Measurements from ENCODE around the gene ABHD16B.

DNA sequence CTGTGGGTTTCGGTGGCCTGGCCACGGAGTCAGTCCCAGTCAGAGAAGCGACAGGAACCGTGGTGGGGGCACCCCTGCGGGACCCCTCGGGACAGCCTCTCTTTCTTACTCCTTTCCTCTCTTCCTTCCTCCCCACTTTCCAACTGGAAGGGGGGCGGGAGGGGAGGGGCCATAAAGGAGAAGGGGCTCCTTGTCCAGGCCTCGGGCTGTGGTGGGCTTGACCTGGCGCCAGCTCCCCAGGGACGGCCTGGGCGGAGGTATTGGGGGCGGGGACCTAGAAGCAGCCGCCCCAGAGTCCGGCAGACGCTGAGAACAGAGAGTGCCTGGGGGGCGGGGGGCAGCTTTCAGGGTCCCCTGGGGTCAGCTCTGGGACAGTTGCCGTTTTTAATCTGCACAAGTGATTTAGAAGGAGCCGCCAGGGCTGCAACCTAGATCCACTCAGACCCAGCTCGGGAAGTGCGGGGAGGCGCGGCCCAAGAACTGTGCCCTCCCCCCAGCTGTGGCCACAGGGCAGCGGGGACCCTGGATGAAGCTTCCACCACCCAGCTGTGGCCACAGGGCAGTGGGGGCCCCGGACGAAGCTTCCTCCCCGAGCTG is 6.4 kb upstream of the ABHD16B start:
- TF ChIP-seq, protein P1, sequence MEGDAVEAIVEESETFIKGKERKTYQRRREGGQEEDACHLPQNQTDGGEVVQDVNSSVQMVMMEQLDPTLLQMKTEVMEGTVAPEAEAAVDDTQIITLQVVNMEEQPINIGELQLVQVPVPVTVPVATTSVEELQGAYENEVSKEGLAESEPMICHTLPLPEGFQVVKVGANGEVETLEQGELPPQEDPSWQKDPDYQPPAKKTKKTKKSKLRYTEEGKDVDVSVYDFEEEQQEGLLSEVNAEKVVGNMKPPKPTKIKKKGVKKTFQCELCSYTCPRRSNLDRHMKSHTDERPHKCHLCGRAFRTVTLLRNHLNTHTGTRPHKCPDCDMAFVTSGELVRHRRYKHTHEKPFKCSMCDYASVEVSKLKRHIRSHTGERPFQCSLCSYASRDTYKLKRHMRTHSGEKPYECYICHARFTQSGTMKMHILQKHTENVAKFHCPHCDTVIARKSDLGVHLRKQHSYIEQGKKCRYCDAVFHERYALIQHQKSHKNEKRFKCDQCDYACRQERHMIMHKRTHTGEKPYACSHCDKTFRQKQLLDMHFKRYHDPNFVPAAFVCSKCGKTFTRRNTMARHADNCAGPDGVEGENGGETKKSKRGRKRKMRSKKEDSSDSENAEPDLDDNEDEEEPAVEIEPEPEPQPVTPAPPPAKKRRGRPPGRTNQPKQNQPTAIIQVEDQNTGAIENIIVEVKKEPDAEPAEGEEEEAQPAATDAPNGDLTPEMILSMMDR (IDR thresholded peaks at IDR 0.05 in 4 of 5, conservative IDR thresholded peaks at IDR 0.05 in 1 of 5) = no peak
- no peak for TF ChIP-seq POLR2A (IDR thresholded peaks at IDR 0.05)
